ENCODE data around the gene RARRES2. TPM values are rescaled to one million over a fixed set of nuclear protein-coding genes. Genes with fewer than 3 reads are reported as not detected.

Gene RARRES2
- total RNA-seq, 1 donor from 2014 or later, result not detected

GRCh38 chr7:150332852-150333635, 8.4 kb downstream of the RARRES2 start:
- ATAC-seq (ENCODE audit: low read depth) (no peak), DNase-seq (no peak)
- no peak for TF ChIP-seq CTCF (IDR thresholded peaks at IDR 0.05)
- Mint-ChIP-seq H3K27ac (no peak overlapping the region), H3K9me3 (no peaks in the 10 kb centered on the region), H3K4me3 (no peak overlapping the region), H3K27me3 (no peaks in the 10 kb centered on the region), H3K36me3 (ENCODE audit: low read depth) (peaks cover 43% of the 10 kb centered on the region), H3K4me1 (no peaks in the 10 kb centered on the region)
- ChIA-PET CTCF (no interaction called here), POLR2A (no interaction called here)
- intact Hi-C loops (cut with micrococcal nuclease), result no loop called here

GRCh38 chr7:150330211-150330885, 11.1 kb downstream of the RARRES2 start:
- DNase-seq (no peak), ATAC-seq (ENCODE audit: low read depth) (no peak)
- Mint-ChIP-seq H3K27me3 (no peaks in the 10 kb centered on the region), H3K4me3 (no peak overlapping the region), H3K9me3 (no peaks in the 10 kb centered on the region), H3K27ac (no peak overlapping the region), H3K4me1 (no peaks in the 10 kb centered on the region), H3K36me3 (ENCODE audit: low read depth) (peaks cover 55% of the 10 kb centered on the region)
- POLR2A ChIA-PET, result no interaction called here
- CTCF ChIA-PET, result no interaction called here
- intact Hi-C loops (cut with micrococcal nuclease), result no loop called here
- no peak for TF ChIP-seq CTCF (IDR thresholded peaks at IDR 0.05)

GRCh38 chr7:150329331-150330120, 11.9 kb downstream of the RARRES2 start:
- Mint-ChIP-seq H3K27me3 (no peaks in the 10 kb centered on the region), H3K9me3 (no peaks in the 10 kb centered on the region), H3K4me3 (no peak overlapping the region), H3K27ac (no peak overlapping the region), H3K36me3 (ENCODE audit: low read depth) (peaks cover 55% of the 10 kb centered on the region), H3K4me1 (peaks cover 4% of the 10 kb centered on the region)
- DNase-seq (no peak), ATAC-seq (ENCODE audit: low read depth) (no peak)
- intact Hi-C loops (cut with micrococcal nuclease), result loop anchor here (10.0 kb wide), 1 partner anchor 1185 kb away; the partner anchor contains the start of gene RHEB
- CTCF ChIA-PET, result no interaction called here
- TF ChIP-seq CTCF (IDR thresholded peaks at IDR 0.05), result no peak
- POLR2A ChIA-PET, result no interaction called here

GRCh38 chr7:150327308-150327707, 14.1 kb downstream of the RARRES2 start:
- ATAC-seq (ENCODE audit: low read depth) (no peak), DNase-seq (no peak)
- ChIA-PET POLR2A (no interaction called here), CTCF (no interaction called here)
- Mint-ChIP-seq H3K27ac (no peak overlapping the region), H3K27me3 (no peaks in the 10 kb centered on the region), H3K4me1 (peaks cover 21% of the 10 kb centered on the region), H3K9me3 (no peaks in the 10 kb centered on the region), H3K36me3 (ENCODE audit: low read depth) (peaks cover 55% of the 10 kb centered on the region), H3K4me3 (no peak overlapping the region)
- TF ChIP-seq CTCF (IDR thresholded peaks at IDR 0.05), result no peak
- intact Hi-C loops (cut with micrococcal nuclease), result loop anchor here (10.0 kb wide), 1 partner anchor 1187 kb away; the partner anchor contains the start of gene RHEB

Measured in activated B cell treated with CpG ODN at 0.5 μM for 24 hours (primary cell).